ENCODE results near the gene FAF1. TPM values are rescaled to one million over a fixed set of nuclear protein-coding genes. Genes with fewer than 3 reads are reported as not detected.
"Not testable (repeated sequence)": the region's sequence is repeated elsewhere in the genome, so short reads cannot be mapped to it uniquely, and the experiment has no call there.

FAF1 gene
- total RNA-seq, 4 donors from 2014 or later, result 47.1 to 87.0 (median 79.4) TPM

- WGBS, 2 donors, result 84 to 85% methylated on average over 3 of the region's 3 CpGs
- peak overlapping the region; percentile 95 to 98 (median 96) for H3K27ac ChIP-seq
- intact Hi-C loops (cut with DNase I), result no loop called here
- H3K4me1 ChIP-seq, result peaks cover 8 to 9% of the 10 kb centered on the region in 2 donors
- H3K27me3 ChIP-seq, result no peaks in the 10 kb centered on the region
- TF ChIP-seq CTCF (IDR thresholded peaks at IDR 0.05), result no peak
- TF ChIP-seq POLR2A (IDR thresholded peaks at IDR 0.05), result no peak
- no peak overlapping the region for H3K4me3 ChIP-seq (replicated peaks in 1 of 3)
- H3K36me3 ChIP-seq, result no peaks in the 10 kb centered on the region
- H3K9me3 ChIP-seq, result no peaks in the 10 kb centered on the region
- DNase-seq, result no peak
Measured at GRCh38 chr1:50966991-50967390, 6.9 kb upstream of the FAF1 start.

- intact Hi-C loops (cut with DNase I), result no loop called here
- Histone ChIP-seq H3K27ac (no peak overlapping the region), H3K36me3 (no peaks in the 10 kb centered on the region), H3K4me3 (replicated peaks in 1 of 3) (no peak overlapping the region), H3K4me1 (peaks cover 13 to 16% of the 10 kb centered on the region in 2 donors), H3K27me3 (no peaks in the 10 kb centered on the region), H3K9me3 (no peaks in the 10 kb centered on the region)
- no peak for DNase-seq
- TF ChIP-seq POLR2A (IDR thresholded peaks at IDR 0.05) (no peak), CTCF (IDR thresholded peaks at IDR 0.05) (no peak)
- WGBS, 2 donors, result 92% methylated on average over 11 of the region's 11 CpGs
Measured at GRCh38 chr1:50964863-50965262, 4.8 kb upstream of the FAF1 start.

- Histone ChIP-seq H3K4me3 (replicated peaks in 1 of 3) (peak overlapping the region; percentile 43 to 61 (median 51)), H3K36me3 (no peaks in the 10 kb centered on the region), H3K27ac (peak overlapping the region in 1 of 3 donors; percentile 78), H3K4me1 (peaks cover 20 to 23% of the 10 kb centered on the region in 2 donors), H3K27me3 (no peaks in the 10 kb centered on the region), H3K9me3 (no peaks in the 10 kb centered on the region)
- TF ChIP-seq CTCF (IDR thresholded peaks at IDR 0.05) (no peak), POLR2A (IDR thresholded peaks at IDR 0.05) (no peak)
- DNase-seq, result peak; percentile 44 to 48
- intact Hi-C loops (cut with DNase I), result no loop called here
- WGBS, 2 donors, result 1 to 2% methylated on average over 18 to 22 of the region's 38 CpGs
Measured at GRCh38 chr1:50959303-50959912, 659 bp downstream of the FAF1 start.

- Histone ChIP-seq H3K4me1 (peaks cover 16 to 19% of the 10 kb centered on the region in 2 donors), H3K9me3 (no peaks in the 10 kb centered on the region), H3K36me3 (no peaks in the 10 kb centered on the region), H3K4me3 (replicated peaks in 1 of 3) (no peak overlapping the region), H3K27me3 (no peaks in the 10 kb centered on the region), H3K27ac (no peak overlapping the region)
- intact Hi-C loops (cut with DNase I), result no loop called here
- 62 to 76% methylated on average over 1 of the region's 1 CpG for WGBS, 2 donors
- TF ChIP-seq CTCF (IDR thresholded peaks at IDR 0.05) (no peak), POLR2A (IDR thresholded peaks at IDR 0.05) (no peak)
- DNase-seq, result no peak
Measured at GRCh38 chr1:50955116-50955515, 5.0 kb downstream of the FAF1 start.

GRCh38 chr1:50952566-50952965, 7.5 kb downstream of the FAF1 start:
- intact Hi-C loops (cut with DNase I), result not testable (repeated sequence)
- WGBS, 2 donors, result 92 to 96% methylated on average over 23 to 28 of the region's 31 CpGs

More at GRCh38 chr1:50952566-50952965, 7.5 kb downstream of the FAF1 start:
- not testable (repeated sequence) for DNase-seq; H3K27me3 ChIP-seq; H3K9me3 ChIP-seq; H3K36me3 ChIP-seq; H3K27ac ChIP-seq; H3K4me3 ChIP-seq (replicated peaks in 1 of 3)
- peaks cover 3 to 18% of the 10 kb centered on the region in 2 donors for H3K4me1 ChIP-seq
